HepG2 (cell line): ENCODE results near the gene DYNC2I2. TPM values are rescaled to one million over a fixed set of nuclear protein-coding genes. Genes with fewer than 3 reads are reported as not detected.

ENCODE experiments used
- EHMT2 ChIP-seq: fragments of 200-600 bp; sonication (generic); IDR thresholded peaks from 2 replicates; pipeline ENCODE4 v1.7.0; 2017; ENCODE audit warnings: antibody characterized with exemption, low read depth, low read length, borderline replicate concordance
- FOXA3 ChIP-seq: IDR thresholded peaks from 2 replicates; pipeline ENCODE4 v1.6.1; 2016; ENCODE audit warnings: missing genetic modification reagents, missing compliant biosample characterization
- HNF1A ChIP-seq, 2 experiments: sonication (generic) in 1 of 2; formaldehyde crosslinking in 1 of 2; IDR thresholded peaks; 2 replicates each; pipeline versions ENCODE4 v1.4.0 to v1.6.1; 2016 to 2020; ENCODE audit warnings: borderline replicate concordance in 1 of 2, low read depth in 1 of 2, mild to moderate bottlenecking in 1 of 2, missing genetic modification reagents in 1 of 2
- HNRNPK ChIP-seq: fragments of 200-400 bp; formaldehyde crosslinking; IDR thresholded peaks from 2 replicates; pipeline ENCODE4 v1.6.1; 2018; ENCODE audit warnings: low read length, low read depth, moderate library complexity, mild to moderate bottlenecking; ENCODE audit not compliant: poor library complexity, severe bottlenecking
- KLF16 ChIP-seq, 2 experiments: sonication (generic) in 1 of 2; formaldehyde crosslinking in 1 of 2; IDR thresholded peaks; 2 replicates each; pipeline versions ENCODE4 v1.6.1 to v1.8.0; 2016 to 2023; ENCODE audit warnings: missing genetic modification reagents in 2 of 2, missing compliant biosample characterization in 1 of 2
- MAFK ChIP-seq, 2 experiments: IDR thresholded peaks in 1 of 2; conservative IDR thresholded peaks in 1 of 2; 2 replicates each; pipeline ENCODE4 v1.6.1; 2011; ENCODE audit warnings: improper control_type of control experiment in 2 of 2, low read length in 2 of 2
- MYNN ChIP-seq: sonication (generic); formaldehyde crosslinking; IDR thresholded peaks from 2 replicates; pipeline ENCODE4 v1.4.0; 2020; ENCODE audit warnings: mild to moderate bottlenecking, low read depth, missing genetic modification reagents
- NFKBIZ ChIP-seq: IDR thresholded peaks from 2 replicates; pipeline ENCODE4 v1.6.1; 2018; ENCODE audit warnings: missing genetic modification reagents, missing compliant biosample characterization
- PCBP2 ChIP-seq: fragments of 200-400 bp; formaldehyde crosslinking; optimal IDR thresholded peaks from 2 replicates; pipeline ENCODE3; 2018; ENCODE audit warnings: low read length, low read depth; ENCODE audit not compliant: poor library complexity, severe bottlenecking
- POLR2G ChIP-seq: fragments of 200-400 bp; formaldehyde crosslinking; IDR thresholded peaks from 2 replicates; pipeline ENCODE4 v1.6.1; 2018; ENCODE audit warnings: mild to moderate bottlenecking, low read depth, low read length, moderate library complexity
- RFX1 ChIP-seq: fragments of 450-650 bp; IDR thresholded peaks from 2 replicates; pipeline ENCODE4 v1.6.1; 2017
- TRAFD1 ChIP-seq: sonication (generic); formaldehyde crosslinking; IDR thresholded peaks from 2 replicates; pipeline ENCODE4 v1.5.1; 2020; ENCODE audit warnings: missing genetic modification reagents, mild to moderate bottlenecking, borderline replicate concordance
- ZC3H13 ChIP-seq: sonication (generic); formaldehyde crosslinking; IDR thresholded peaks from 2 replicates; pipeline ENCODE4 v1.8.1; 2023; ENCODE audit warnings: mild to moderate bottlenecking, missing genetic modification reagents, moderate library complexity
- ZFP36L1 ChIP-seq: sonication (generic); formaldehyde crosslinking; IDR thresholded peaks from 2 replicates; pipeline ENCODE4 v1.8.0; 2022; ENCODE audit warnings: mild to moderate bottlenecking, missing genetic modification reagents, moderate library complexity
- ZNF205 ChIP-seq: IDR thresholded peaks from 2 replicates; pipeline ENCODE4 v1.6.1; 2018; ENCODE audit warnings: missing biosample characterization, missing genetic modification reagents
- ZNF263 ChIP-seq: sonication (generic); formaldehyde crosslinking; IDR thresholded peaks from 2 replicates; pipeline ENCODE4 v1.4.0; 2020; ENCODE audit warnings: missing genetic modification reagents
- ZNF30 ChIP-seq: sonication (generic); formaldehyde crosslinking; IDR thresholded peaks from 2 replicates; pipeline ENCODE4 v1.5.0; 2020; ENCODE audit warnings: mild to moderate bottlenecking, missing genetic modification reagents
- ZNF512B ChIP-seq: sonication (generic); formaldehyde crosslinking; IDR thresholded peaks from 2 replicates; pipeline ENCODE4 v1.5.1; 2020; ENCODE audit warnings: missing genetic modification reagents, mild to moderate bottlenecking, borderline replicate concordance
- ZNF589 ChIP-seq: sonication (generic); formaldehyde crosslinking; conservative IDR thresholded peaks from 2 replicates; pipeline ENCODE4 v1.8.0; 2022; ENCODE audit warnings: mild to moderate bottlenecking, moderate library complexity, missing genetic modification reagents
- polyA plus RNA-seq, 8 experiments: library from polyadenylated mRNA; depleted of rRNA in 3 of 8; stranded (reverse) in 7 of 8; unstranded in 1 of 8; fragments of >200 nt; fragmentation: Illumina TruSeq in 4 of 8; extraction: Trizol in 4 of 8; gene quantifications; 2 replicates each; pipeline versions ENCODE4 v1.2.1 to v1.2.3, GENCODE V29; 2011 to 2016; ENCODE audit warnings: low read depth in 4 of 8, missing spikeins in 1 of 8, mixed read lengths in 1 of 8; ENCODE audit not compliant: insufficient read depth in 1 of 8
- total RNA-seq, 5 experiments: library from RNA; depleted of rRNA; stranded (reverse); fragments of >200 nt; fragmentation: Illumina TruSeq; extraction: Trizol; gene quantifications; 2 replicates each; pipeline ENCODE4 v1.2.3, GENCODE V29; 2016; ENCODE audit warnings: low read depth in 1 of 5
- TF ChIP-seq, protein P1 (sequence below): sonication (generic); formaldehyde crosslinking; IDR thresholded peaks from 2 replicates; pipeline ENCODE4 v1.5.0; 2020; ENCODE audit warnings: mild to moderate bottlenecking, low read depth, missing genetic modification reagents, borderline replicate concordance

The DYNC2I2 gene
- total and polyA plus RNA-seq, 2 of the 13 experiments (the other 11 are each of a cell fraction or from before 2014, with no cell fraction given) = 13.7 to 40.2 TPM

DNA sequence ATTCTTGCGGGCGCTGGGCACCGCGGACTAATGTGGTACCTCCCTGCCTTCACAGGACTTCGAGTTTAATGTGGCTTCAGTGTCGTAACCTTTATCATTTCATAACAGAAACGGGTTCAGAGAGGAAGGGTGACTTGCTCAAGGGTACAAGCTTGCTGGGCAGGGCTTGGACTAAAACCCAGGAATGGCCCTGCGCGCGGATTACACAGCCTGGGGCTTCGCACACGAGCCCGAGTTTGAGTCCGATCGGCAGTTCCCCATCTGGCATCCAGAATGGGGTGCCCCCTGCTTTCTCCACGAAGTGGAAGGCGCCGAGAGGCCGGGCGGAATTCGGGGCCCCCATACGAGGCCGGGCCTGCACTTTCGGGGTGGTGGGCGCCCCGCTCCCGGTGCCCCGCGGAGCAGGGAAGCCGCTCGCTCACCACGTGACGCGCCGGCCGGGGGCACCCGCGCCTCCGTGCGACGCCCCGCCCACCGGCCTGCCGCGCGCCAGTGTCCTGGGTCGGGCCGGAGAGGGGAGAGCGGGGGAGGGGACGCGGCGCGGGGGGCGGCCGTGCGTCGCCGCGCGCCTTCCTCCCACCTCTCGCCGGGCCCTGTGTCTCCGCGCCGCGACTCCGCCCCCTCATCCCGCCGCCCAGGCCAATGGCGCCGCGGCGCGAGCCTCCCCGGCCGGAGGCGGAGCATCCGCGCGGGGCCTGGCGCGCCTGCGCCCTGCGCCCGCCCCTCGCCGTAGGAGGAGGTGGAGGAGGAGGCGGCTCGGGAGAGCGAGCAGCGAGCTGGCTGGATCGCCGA is 32.0 kb upstream of the DYNC2I2 start, which contains the start of gene SET (continued):
- TF ChIP-seq ZNF263 (CRISPR knock-in tag) = no peak
- peak; percentile 60; the same call in 1 of the 2 replicates for TF ChIP-seq ZNF589 (CRISPR knock-in tag)
- TF ChIP-seq ZFP36L1 (CRISPR knock-in tag) = no peak
- no peak for TF ChIP-seq MYNN (CRISPR knock-in tag)
- TF ChIP-seq PCBP2 = no peak
- no peak; the same call in 1 of the 2 replicates for TF ChIP-seq FOXA3
- peak; percentile 2 for TF ChIP-seq HNRNPK
- no peak for TF ChIP-seq ZC3H13
- no peak for TF ChIP-seq ZNF30 (CRISPR knock-in tag)
- TF ChIP-seq, protein P1, sequence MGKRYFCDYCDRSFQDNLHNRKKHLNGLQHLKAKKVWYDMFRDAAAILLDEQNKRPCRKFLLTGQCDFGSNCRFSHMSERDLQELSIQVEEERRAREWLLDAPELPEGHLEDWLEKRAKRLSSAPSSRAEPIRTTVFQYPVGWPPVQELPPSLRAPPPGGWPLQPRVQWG (CRISPR knock-in tag) = no peak
- TF ChIP-seq ZNF512B (CRISPR knock-in tag) = no peak
- no peak for TF ChIP-seq NFKBIZ (CRISPR knock-in tag)
- TF ChIP-seq RFX1 = no peak
- peak; percentile 68 for TF ChIP-seq POLR2G
- TF ChIP-seq TRAFD1 = no peak
- no peak for TF ChIP-seq HNF1A (IDR thresholded peaks at IDR 0.05; ENCODE audit: low read depth)
- 0 out of 2 replicates have a peak, but pooled peaks have one; percentile 37 for TF ChIP-seq HNF1A (CRISPR knock-in tag; IDR thresholded peaks at IDR 0.05; ENCODE audit: borderline replicate concordance)
- TF ChIP-seq KLF16 (CRISPR knock-in tag; IDR thresholded peaks at IDR 0.05) = no peak
- no peak for TF ChIP-seq EHMT2
- no peak for TF ChIP-seq MAFK (conservative IDR thresholded peaks at IDR 0.05 in 1 of 2, IDR thresholded peaks at IDR 0.05 in 1 of 2; ENCODE audit: low read length in 2 of 2)
- no peak for TF ChIP-seq ZNF205 (CRISPR knock-in tag)
